IMR-90 (cell line): ENCODE measurements around the gene NAIF1. TPM values are rescaled to one million over a fixed set of nuclear protein-coding genes. Genes with fewer than 3 reads are reported as not detected.

Experiments used
- ATAC-seq: fragments of 200-7000 bp; cut with Tn5 transposase; 2 replicates; pipeline ENCODE4 v1.9.1; 2020; ENCODE audit warnings: low read depth, mild to moderate bottlenecking, moderate library complexity
- BruUV-seq: library from RNA; stranded (reverse); fragments of 400-500 nt; replicated peaks from 2 replicates; lab custom pipeline; 2021; lab: Mats Ljungman, UMichigan
- CTCF ChIA-PET: fragments of 300-600 bp; formaldehyde crosslinking; extraction: SDS; loops from one replicate; lab custom pipeline; 2021; ENCODE audit warnings: antibody characterized with exemption; lab: Yijun Ruan, JAX
- POLR2A ChIA-PET: fragments of 300-600 bp; sonication (Branson Sonifier 250); formaldehyde crosslinking; loops from one replicate; lab custom pipeline; 2022; ENCODE audit warnings: antibody characterized with exemption; ENCODE audit not compliant: unreplicated experiment; lab: Charles Lee
- DNase-seq: peaks from one replicate; pipeline ENCODE4 v3.0.0; 2013
- H2AFZ ChIP-seq: replicated peaks from 2 replicates; pipeline ENCODE3; 2013; ENCODE audit warnings: low read length, mild to moderate bottlenecking; ENCODE audit not compliant: poor library complexity
- H2AK5ac ChIP-seq: 2 replicates; pipeline ENCODE4 v1.6.1; 2013; ENCODE audit warnings: low read depth, low read length, inconsistent platforms
- H2AK9ac ChIP-seq: replicated peaks from 2 replicates; pipeline ENCODE3; 2013; ENCODE audit warnings: mild to moderate bottlenecking, low read depth, low read length, moderate library complexity; ENCODE audit not compliant: poor library complexity
- H2BK120ac ChIP-seq: 2 replicates; pipeline ENCODE4 v1.6.1; 2013; ENCODE audit warnings: low read depth, low read length, inconsistent platforms
- H2BK15ac ChIP-seq: 3 replicates; pipeline ENCODE4 v1.6.1; 2013; ENCODE audit warnings: low read depth, low read length, inconsistent platforms
- H2BK20ac ChIP-seq: 2 replicates; pipeline ENCODE4 v1.6.1; 2013; ENCODE audit warnings: low read depth, mild to moderate bottlenecking, inconsistent platforms, low read length, moderate library complexity
- H2BK5ac ChIP-seq: 2 replicates; pipeline ENCODE4 v1.6.1; 2013; ENCODE audit warnings: mild to moderate bottlenecking, low read depth, low read length, inconsistent platforms; ENCODE audit not compliant: poor library complexity, severe bottlenecking
- H3K14ac ChIP-seq: replicated peaks from 2 replicates; pipeline ENCODE4 v1.6.1; 2013; ENCODE audit warnings: low read depth, low read length, inconsistent platforms
- H3K18ac ChIP-seq: 2 replicates; pipeline ENCODE4 v1.6.1; 2013; ENCODE audit warnings: low read depth, low read length, control low read depth
- H3K23ac ChIP-seq: 2 replicates; pipeline ENCODE4 v1.6.1; 2013; ENCODE audit warnings: low read depth, low read length, inconsistent platforms
- H3K27ac ChIP-seq: 2 replicates; pipeline ENCODE4 v1.5.1; 2013; ENCODE audit warnings: mild to moderate bottlenecking, control low read depth, low read length; ENCODE audit not compliant: insufficient read depth
- H3K27me3 ChIP-seq: 2 replicates; pipeline ENCODE4 v1.6.1; 2013; ENCODE audit warnings: low read length; ENCODE audit not compliant: control insufficient read depth, insufficient read depth
- H3K36me3 ChIP-seq: 2 replicates; pipeline ENCODE4 v1.6.1; 2013; ENCODE audit warnings: low read length, mixed read lengths; ENCODE audit not compliant: control insufficient read depth, insufficient read depth
- H3K4ac ChIP-seq: 2 replicates; pipeline ENCODE4 v1.6.1; 2013; ENCODE audit warnings: low read depth, low read length, inconsistent platforms
- H3K4me1 ChIP-seq: 2 replicates; pipeline ENCODE4 v1.6.1; 2013; ENCODE audit warnings: low read length, mixed read lengths; ENCODE audit not compliant: control insufficient read depth, insufficient read depth
- H3K4me2 ChIP-seq: 2 replicates; pipeline ENCODE4 v1.6.1; 2013; ENCODE audit warnings: low read depth, mild to moderate bottlenecking, control low read depth, low read length, moderate library complexity
- H3K4me3 ChIP-seq: 2 replicates; pipeline ENCODE4 v1.5.1; 2013; ENCODE audit warnings: low read depth, mild to moderate bottlenecking, control low read depth, low read length, moderate library complexity; ENCODE audit not compliant: insufficient read depth
- H3K56ac ChIP-seq: 2 replicates; pipeline ENCODE4 v1.6.1; 2013; ENCODE audit warnings: low read length, inconsistent platforms; ENCODE audit not compliant: insufficient read depth; ENCODE audit errors: extremely low read depth
- H3K79me1 ChIP-seq, 2 experiments: 2 replicates each; pipeline ENCODE4 v1.6.1; 2013; ENCODE audit warnings: low read length in 2 of 2, inconsistent platforms in 1 of 2, low read depth in 1 of 2
- H3K9ac ChIP-seq: 2 replicates; pipeline ENCODE4 v1.6.1; 2013; ENCODE audit warnings: low read depth, low read length, control low read depth
- H3K9me1 ChIP-seq: 2 replicates; pipeline ENCODE4 v1.6.1; 2013; ENCODE audit warnings: low read length, inconsistent platforms; ENCODE audit not compliant: insufficient read depth
- H3K9me3 ChIP-seq: 2 replicates; pipeline ENCODE4 v1.6.1; 2013; ENCODE audit warnings: low read length; ENCODE audit not compliant: control insufficient read depth, insufficient read depth
- H4K20me1 ChIP-seq: 2 replicates; pipeline ENCODE4 v1.6.1; 2013; ENCODE audit warnings: low read length, inconsistent platforms; ENCODE audit not compliant: insufficient read depth
- H4K5ac ChIP-seq: 2 replicates; pipeline ENCODE4 v1.6.1; 2013; ENCODE audit warnings: mild to moderate bottlenecking, low read depth, low read length, control low read depth
- H4K8ac ChIP-seq, 2 experiments: 2 replicates each; pipeline ENCODE4 v1.6.1; 2013; ENCODE audit warnings: low read depth in 2 of 2, low read length in 2 of 2, control low read depth in 1 of 2, inconsistent platforms in 1 of 2
- H4K91ac ChIP-seq: 2 replicates; pipeline ENCODE4 v1.6.1; 2013; ENCODE audit warnings: low read depth, low read length, inconsistent platforms; ENCODE audit not compliant: insufficient read depth
- BHLHE40 ChIP-seq: fragments of 150-350 bp; IDR thresholded peaks from 2 replicates; pipeline ENCODE4 v1.6.1; 2016; ENCODE audit warnings: mild to moderate bottlenecking, low read depth, low read length
- CEBPB ChIP-seq: IDR thresholded peaks from 2 replicates; pipeline ENCODE4 v1.6.1; 2012; ENCODE audit warnings: low read depth, low read length, improper control_type of control experiment
- CHD1 ChIP-seq: IDR thresholded peaks from 2 replicates; pipeline ENCODE4 v1.6.1; 2012; ENCODE audit warnings: low read depth, low read length, improper control_type of control experiment
- ELK1 ChIP-seq: fragments of 150-350 bp; IDR thresholded peaks from 2 replicates; pipeline ENCODE4 v1.6.1; 2016; ENCODE audit warnings: low read depth, mild to moderate bottlenecking, low read length, moderate library complexity, borderline replicate concordance
- FOS ChIP-seq: fragments of 150-350 bp; IDR thresholded peaks from 2 replicates; pipeline ENCODE4 v1.6.1; 2016; ENCODE audit warnings: low read depth, low read length
- MAFK ChIP-seq: IDR thresholded peaks from 2 replicates; pipeline ENCODE4 v1.6.1; 2012; ENCODE audit warnings: low read depth, low read length, improper control_type of control experiment
- MAZ ChIP-seq: IDR thresholded peaks from 2 replicates; pipeline ENCODE4 v1.6.1; 2012; ENCODE audit warnings: low read depth, mild to moderate bottlenecking, low read length, improper control_type of control experiment, moderate library complexity, borderline replicate concordance
- MXI1 ChIP-seq: IDR thresholded peaks from 2 replicates; pipeline ENCODE4 v1.6.1; 2012; ENCODE audit warnings: low read depth, mild to moderate bottlenecking, low read length, moderate library complexity, borderline replicate concordance
- NFE2L2 ChIP-seq: fragments of 150-350 bp; IDR thresholded peaks from 2 replicates; pipeline ENCODE4 v1.6.1; 2016; ENCODE audit warnings: low read depth, mild to moderate bottlenecking, low read length
- POLR2A ChIP-seq: IDR thresholded peaks from 2 replicates; pipeline ENCODE4 v1.6.1; 2012; ENCODE audit warnings: mild to moderate bottlenecking, low read depth, low read length
- RCOR1 ChIP-seq: IDR thresholded peaks from 2 replicates; pipeline ENCODE4 v1.6.1; 2012; ENCODE audit warnings: mild to moderate bottlenecking, low read length, improper control_type of control experiment; ENCODE audit not compliant: insufficient replicate concordance
- RFX5 ChIP-seq: IDR thresholded peaks from 2 replicates; pipeline ENCODE4 v1.8.0; 2012; ENCODE audit warnings: low read depth, mild to moderate bottlenecking, low read length, moderate library complexity
- SMC3 ChIP-seq: fragments of 150-350 bp; IDR thresholded peaks from 2 replicates; pipeline ENCODE4 v1.6.1; 2016; ENCODE audit warnings: low read depth, mild to moderate bottlenecking, antibody characterized with exemption, low read length, moderate library complexity
- WGBS, 2 experiments: methylation state at CpG; one replicate each; pipeline versions ENCODE4 v1.1.5 to v1.1.7; 2013; ENCODE audit warnings: missing lambda C conversion rate in 2 of 2; ENCODE audit not compliant: insufficient read length in 1 of 2; ENCODE audit errors: extremely low coverage in 2 of 2; 5-methylcytosine and 5-hydroxymethylcytosine counted together
- dilution Hi-C: fragments of 300-500 bp; cut with HindIII; formaldehyde crosslinking; loops from one replicate; pipeline ENCODE4 v1.14.3; 2018; ENCODE audit warnings: low sequenced_read_pairs; ENCODE audit not compliant: unreplicated experiment
- in situ Hi-C: fragments of 300-500 bp; cut with MboI; formaldehyde crosslinking; loops from 3 replicates; pipeline ENCODE4 v1.14.3; 2019; ENCODE audit warnings: low sequenced_read_pairs, inconsistent platforms, mixed read lengths
- intact Hi-C: fragments of 100-400 bp; cut with micrococcal nuclease; formaldehyde crosslinking; loops from 2 replicates; pipeline ENCODE4 v1.10.0; 2022
- polyA plus RNA-seq, 3 experiments: library from polyadenylated mRNA; depleted of rRNA; stranded (reverse); fragments of >200 nt; gene quantifications; 2 replicates each; pipeline ENCODE4 v1.2.3, GENCODE V29; 2012; ENCODE audit warnings: low replicate concordance in 1 of 3
- total RNA-seq: library from RNA; depleted of rRNA; stranded (reverse); fragments of >200 nt; gene quantifications from 2 replicates; pipeline ENCODE4 v1.2.3, GENCODE V29; 2012
- TF ChIP-seq, protein P1 (sequence below): fragments of 150-350 bp; IDR thresholded peaks from 2 replicates; pipeline ENCODE4 v1.6.1; 2017; ENCODE audit warnings: mild to moderate bottlenecking, antibody characterized with exemption, low read length, low read depth
- TF ChIP-seq, protein P2 (sequence below): conservative IDR thresholded peaks from 2 replicates; pipeline ENCODE4 v1.5.1; 2012; ENCODE audit warnings: mild to moderate bottlenecking, low read depth, low read length, improper control_type of control experiment

NAIF1 gene
- total and polyA plus RNA-seq, 2 of the 4 experiments (the other 2 are of a cell fraction), result 9.7 to 10.1 TPM

DNA sequence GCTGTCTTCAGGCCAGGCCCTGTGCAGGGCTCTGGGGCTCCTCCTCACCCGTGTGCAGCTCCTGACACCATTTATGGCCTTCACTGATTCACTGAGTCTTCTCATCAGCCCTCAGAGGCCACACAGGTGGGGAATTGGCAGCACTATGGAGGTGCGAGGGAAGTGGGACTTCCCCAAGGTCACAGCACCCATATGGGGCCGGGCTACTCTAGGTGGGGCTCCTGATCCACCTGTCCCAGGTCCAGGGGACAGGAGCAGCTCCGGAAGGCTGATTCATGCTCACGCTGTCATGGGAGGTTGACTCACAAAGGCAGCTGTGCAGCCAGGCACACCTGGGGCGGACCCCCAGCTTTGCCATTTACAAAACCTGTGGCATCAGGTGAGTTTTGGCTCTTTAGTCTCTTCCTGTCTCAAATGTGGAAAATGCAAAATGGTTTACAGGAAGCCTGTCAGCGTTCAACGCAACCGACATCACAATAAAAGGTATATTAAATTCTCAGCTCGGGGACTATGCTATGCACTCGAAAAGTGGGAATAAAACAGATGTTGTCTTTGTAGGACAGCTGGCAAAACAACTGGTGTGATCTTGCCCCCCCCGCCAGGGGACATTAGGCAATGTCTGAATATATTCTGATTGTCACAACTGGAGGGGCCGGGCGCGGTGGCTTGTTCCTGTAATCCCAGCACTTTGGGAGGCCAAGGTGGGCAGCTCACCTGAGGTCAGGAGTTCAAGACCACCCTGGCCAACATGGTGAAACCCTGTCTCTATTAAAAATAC lies 15.0 kb downstream of the NAIF1 start:
- 88% methylated on average over 12 of the region's 15 CpGs; no CpG with 5 or more reads in 1 of the 2 experiments for WGBS, 2 experiments
- TF ChIP-seq CEBPB (no peak), ELK1 (no peak), CHD1 (no peak), FOS (no peak), BHLHE40 (no peak), MAFK (no peak), RCOR1 (no peak), RFX5 (no peak), POLR2A (no peak), NFE2L2 (no peak), SMC3 (no peak), MAZ (no peak), MXI1 (no peak)
- TF ChIP-seq, protein P1, sequence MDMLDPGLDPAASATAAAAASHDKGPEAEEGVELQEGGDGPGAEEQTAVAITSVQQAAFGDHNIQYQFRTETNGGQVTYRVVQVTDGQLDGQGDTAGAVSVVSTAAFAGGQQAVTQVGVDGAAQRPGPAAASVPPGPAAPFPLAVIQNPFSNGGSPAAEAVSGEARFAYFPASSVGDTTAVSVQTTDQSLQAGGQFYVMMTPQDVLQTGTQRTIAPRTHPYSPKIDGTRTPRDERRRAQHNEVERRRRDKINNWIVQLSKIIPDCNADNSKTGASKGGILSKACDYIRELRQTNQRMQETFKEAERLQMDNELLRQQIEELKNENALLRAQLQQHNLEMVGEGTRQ, result no peak
- TF ChIP-seq, protein P2, sequence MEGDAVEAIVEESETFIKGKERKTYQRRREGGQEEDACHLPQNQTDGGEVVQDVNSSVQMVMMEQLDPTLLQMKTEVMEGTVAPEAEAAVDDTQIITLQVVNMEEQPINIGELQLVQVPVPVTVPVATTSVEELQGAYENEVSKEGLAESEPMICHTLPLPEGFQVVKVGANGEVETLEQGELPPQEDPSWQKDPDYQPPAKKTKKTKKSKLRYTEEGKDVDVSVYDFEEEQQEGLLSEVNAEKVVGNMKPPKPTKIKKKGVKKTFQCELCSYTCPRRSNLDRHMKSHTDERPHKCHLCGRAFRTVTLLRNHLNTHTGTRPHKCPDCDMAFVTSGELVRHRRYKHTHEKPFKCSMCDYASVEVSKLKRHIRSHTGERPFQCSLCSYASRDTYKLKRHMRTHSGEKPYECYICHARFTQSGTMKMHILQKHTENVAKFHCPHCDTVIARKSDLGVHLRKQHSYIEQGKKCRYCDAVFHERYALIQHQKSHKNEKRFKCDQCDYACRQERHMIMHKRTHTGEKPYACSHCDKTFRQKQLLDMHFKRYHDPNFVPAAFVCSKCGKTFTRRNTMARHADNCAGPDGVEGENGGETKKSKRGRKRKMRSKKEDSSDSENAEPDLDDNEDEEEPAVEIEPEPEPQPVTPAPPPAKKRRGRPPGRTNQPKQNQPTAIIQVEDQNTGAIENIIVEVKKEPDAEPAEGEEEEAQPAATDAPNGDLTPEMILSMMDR, result no peak

More for the DNA sequence above, 15.0 kb downstream of the NAIF1 start:
- Histone ChIP-seq H2BK5ac (no peak overlapping the region), H4K8ac (no peak overlapping the region), H3K14ac (no peak overlapping the region), H3K9ac (no peak overlapping the region), H2BK15ac (no peak overlapping the region), H2BK120ac (no peak overlapping the region), H3K4me2 (no peak overlapping the region), H3K56ac (no peak overlapping the region), H3K4me3 (no peak overlapping the region), H3K9me1 (0 out of 2 replicates have a peak, but pooled peaks cover 2% of the 10 kb centered on the region), H2AK5ac (no peak overlapping the region), H3K27me3 (no peaks in the 10 kb centered on the region), H3K18ac (no peak overlapping the region), H4K5ac (no peak overlapping the region), H3K27ac (no peak overlapping the region), H2BK20ac (no peak overlapping the region), H3K9me3 (no peaks in the 10 kb centered on the region), H3K23ac (no peak overlapping the region), H4K91ac (no peak overlapping the region), H3K4ac (no peak overlapping the region), H2AFZ (no peak overlapping the region), H2AK9ac (no peak overlapping the region), H4K20me1 (no peaks in the 10 kb centered on the region; the same call in 1 of the 2 replicates), H3K36me3 (no peaks in the 10 kb centered on the region), H3K79me1 (no peaks in the 10 kb centered on the region), H3K4me1 (peaks cover 8% of the 10 kb centered on the region; the same call in 1 of the 2 replicates)
- CTCF ChIA-PET, result no interaction called here
- dilution Hi-C loops, result no loop called here
- intact Hi-C loops, result no loop called here
- ATAC-seq (no peak), DNase-seq (no peak)
- no TSS peak for BruUV-seq
- in situ Hi-C loops, result no loop called here
- POLR2A ChIA-PET, result no interaction called here
